Neutrophil (primary cell): Measurements from ENCODE around the gene NF1.
A peak's percentile ranks its signal among the peaks of the same experiment; 100 is the strongest.

Source experiments
- H3K27ac ChIP-seq: fragments of 200-600 bp; sonication (generic); 2 replicates; pipeline ENCODE4 v1.5.1; 2016; ENCODE audit warnings: mild to moderate bottlenecking, moderate library complexity
- H3K27me3 ChIP-seq: fragments of 200-600 bp; sonication (generic); 2 replicates; pipeline ENCODE4 v1.6.0; 2016; ENCODE audit warnings: mild to moderate bottlenecking
- H3K36me3 ChIP-seq: fragments of 200-600 bp; sonication (generic); 2 replicates; pipeline ENCODE4 v1.5.1; 2017
- H3K4me1 ChIP-seq, 2 experiments: fragments of 200-600 bp in 1 of 2; sonication (generic) in 1 of 2; 1 replicate in 1 of 2; 2 replicates in 1 of 2; pipeline versions ENCODE4 v1.5.1 to v1.6.1; 2013 to 2016; ENCODE audit warnings: low read depth in 1 of 2, low read length in 1 of 2, mild to moderate bottlenecking in 1 of 2, moderate library complexity in 1 of 2; ENCODE audit not compliant: control insufficient read depth in 1 of 2, insufficient read depth in 1 of 2
- H3K4me3 ChIP-seq, 2 experiments: fragments of 200-600 bp in 1 of 2; sonication (generic) in 1 of 2; 1 replicate in 1 of 2; 2 replicates in 1 of 2; pipeline ENCODE4 v1.5.1; 2013 to 2016; ENCODE audit warnings: low read depth in 1 of 2, low read length in 1 of 2, mild to moderate bottlenecking in 1 of 2, moderate library complexity in 1 of 2
- H3K9me3 ChIP-seq: fragments of 200-600 bp; sonication (generic); 2 replicates; pipeline ENCODE4 v1.5.1; 2016
- CTCF ChIP-seq: fragments of 200-600 bp; sonication (generic); IDR thresholded peaks from 2 replicates; pipeline ENCODE4 v1.5.1; 2016; ENCODE audit warnings: antibody characterized with exemption

The NF1 gene

GRCh38 chr17:31364012-31364411 is 269.2 kb downstream of the NF1 start:
- no peak overlapping the region for H3K4me3 ChIP-seq
- no peak for TF ChIP-seq CTCF
- no peaks in the 10 kb centered on the region for H3K4me1 ChIP-seq
- no peaks in the 10 kb centered on the region for H3K36me3 ChIP-seq
- no peaks in the 10 kb centered on the region for H3K27me3 ChIP-seq
- H3K9me3 ChIP-seq, result no peaks in the 10 kb centered on the region
- no peak overlapping the region for H3K27ac ChIP-seq

GRCh38 chr17:31366088-31366487 is 271.3 kb downstream of the NF1 start:
- TF ChIP-seq CTCF, result no peak
- Histone ChIP-seq H3K27ac (no peak overlapping the region), H3K9me3 (no peaks in the 10 kb centered on the region), H3K36me3 (no peaks in the 10 kb centered on the region), H3K27me3 (no peaks in the 10 kb centered on the region), H3K4me1 (no peaks in the 10 kb centered on the region), H3K4me3 (no peak overlapping the region)

- Histone ChIP-seq H3K36me3 (no peaks in the 10 kb centered on the region), H3K4me3 (no peak overlapping the region), H3K4me1 (peaks cover 22 to 23% of the 10 kb centered on the region in 2 experiments), H3K27ac (no peak overlapping the region), H3K9me3 (no peaks in the 10 kb centered on the region), H3K27me3 (no peaks in the 10 kb centered on the region)
- no peak for TF ChIP-seq CTCF
Measured at GRCh38 chr17:31369266-31369665, 274.5 kb downstream of the NF1 start.

GRCh38 chr17:31371511-31372097 is 276.8 kb downstream of the NF1 start:
- Histone ChIP-seq H3K27ac (no peak overlapping the region), H3K9me3 (no peaks in the 10 kb centered on the region), H3K4me1 (peaks cover 27 to 28% of the 10 kb centered on the region in 2 experiments), H3K36me3 (no peaks in the 10 kb centered on the region), H3K27me3 (no peaks in the 10 kb centered on the region), H3K4me3 (no peak overlapping the region)
- no peak for TF ChIP-seq CTCF

GRCh38 chr17:31373150-31374093 is 278.6 kb downstream of the NF1 start:
- Histone ChIP-seq H3K4me1 (peaks cover 27 to 28% of the 10 kb centered on the region in 2 experiments), H3K36me3 (no peaks in the 10 kb centered on the region), H3K9me3 (no peaks in the 10 kb centered on the region), H3K4me3 (peak overlapping the region; percentile 25 to 41), H3K27me3 (no peaks in the 10 kb centered on the region), H3K27ac (peak overlapping the region; percentile 71)
- peak; percentile 84 for TF ChIP-seq CTCF
